ENCODE measurements around the gene DDIT3. TPM values are rescaled to one million over a fixed set of nuclear protein-coding genes. Genes with fewer than 3 reads are reported as not detected.
A peak's percentile ranks its signal among the peaks of the same experiment; 100 is the strongest.

DDIT3 gene
- total and polyA plus RNA-seq, 2 of the 13 experiments (the other 11 are each of a cell fraction or from before 2014, with no cell fraction given) = 27.5 to 48.7 TPM

GRCh38 chr12:57545809-57546437, 25.6 kb upstream of the DDIT3 start (continued):
- TF ChIP-seq SNAPC4 (CRISPR knock-in tag; IDR thresholded peaks at IDR 0.05) = peak; percentile 41; the same call in 1 of the 2 replicates
- peak; percentile 40; the same call in 1 of the 2 replicates for TF ChIP-seq TGIF2 (CRISPR knock-in tag; IDR thresholded peaks at IDR 0.05)
- TF ChIP-seq CREB1 (IDR thresholded peaks at IDR 0.05) = 0 out of 2 replicates have a peak, but pooled peaks have one; percentile 12
- no peak for TF ChIP-seq CREB1 (CRISPR knock-in tag; IDR thresholded peaks at IDR 0.05)
- peak; percentile 15; the same call in 1 of the 2 replicates for TF ChIP-seq ZNF350 (CRISPR knock-in tag; IDR thresholded peaks at IDR 0.05; ENCODE audit: borderline replicate concordance, low read depth)
- peak; percentile 84 for TF ChIP-seq ZNF281 (CRISPR knock-in tag; IDR thresholded peaks at IDR 0.05; ENCODE audit: borderline replicate concordance)
- peak; percentile 35; the same call in 1 of the 2 replicates for TF ChIP-seq FOXA3 (CRISPR knock-in tag; IDR thresholded peaks at IDR 0.05)
- TF ChIP-seq ZBTB38 (CRISPR knock-in tag; IDR thresholded peaks at IDR 0.05) = 0 out of 2 replicates have a peak, but pooled peaks have one; percentile 19
- 0 out of 2 replicates have a peak, but pooled peaks have one; percentile 10 for TF ChIP-seq ZSCAN9 (CRISPR knock-in tag; IDR thresholded peaks at IDR 0.05; ENCODE audit: borderline replicate concordance)
- 0 out of 2 replicates have a peak, but pooled peaks have one; percentile 41 for TF ChIP-seq NR0B2 (CRISPR knock-in tag; IDR thresholded peaks at IDR 0.05)
- TF ChIP-seq SIN3B (IDR thresholded peaks at IDR 0.05; ENCODE audit: low read length) = no peak

Data from HepG2 (cell line).